Measurements from ENCODE around the gene GNL3.
A peak's percentile ranks its signal among the peaks of the same experiment; 100 is the strongest.

The GNL3 gene

DNA sequence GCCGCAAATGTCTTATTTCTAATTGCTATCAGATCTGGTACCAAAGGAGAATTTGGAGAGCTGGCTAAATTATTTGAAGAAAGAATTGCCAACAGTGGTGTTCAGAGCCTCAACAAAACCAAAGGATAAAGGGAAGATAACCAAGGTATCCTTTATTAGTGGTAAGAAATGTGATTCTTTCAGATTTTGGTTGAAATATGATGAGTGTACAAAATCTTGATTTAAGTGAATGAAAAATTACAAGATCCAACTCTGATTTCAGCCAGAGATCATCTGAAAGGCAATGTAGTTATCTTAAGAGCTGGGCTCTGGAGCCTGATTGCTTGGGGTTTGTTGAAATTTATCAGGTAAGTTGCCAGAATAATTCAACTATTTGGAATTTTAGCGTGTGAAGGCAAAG lies 4.7 kb downstream of the GNL3 start:
- DNase-seq, result no peak

DNA sequence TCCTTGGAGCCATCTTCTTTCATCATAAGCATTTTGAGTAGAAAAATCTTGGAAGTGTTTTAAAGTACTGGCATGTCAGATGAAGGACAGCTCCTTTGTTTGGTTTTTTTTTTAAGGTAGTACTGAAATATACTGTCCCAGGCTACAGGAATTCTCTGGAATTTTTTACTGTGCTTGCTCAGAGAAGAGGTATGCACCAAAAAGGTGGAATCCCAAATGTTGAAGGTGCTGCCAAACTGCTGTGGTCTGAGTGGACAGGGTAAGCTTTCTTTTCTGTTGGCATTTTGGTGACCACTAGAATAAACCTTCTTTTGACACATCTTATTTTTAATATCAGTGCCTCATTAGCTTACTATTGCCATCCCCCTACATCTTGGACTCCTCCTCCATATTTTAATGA lies 7.2 kb downstream of the GNL3 start:
- DNase-seq, result no peak

DNA sequence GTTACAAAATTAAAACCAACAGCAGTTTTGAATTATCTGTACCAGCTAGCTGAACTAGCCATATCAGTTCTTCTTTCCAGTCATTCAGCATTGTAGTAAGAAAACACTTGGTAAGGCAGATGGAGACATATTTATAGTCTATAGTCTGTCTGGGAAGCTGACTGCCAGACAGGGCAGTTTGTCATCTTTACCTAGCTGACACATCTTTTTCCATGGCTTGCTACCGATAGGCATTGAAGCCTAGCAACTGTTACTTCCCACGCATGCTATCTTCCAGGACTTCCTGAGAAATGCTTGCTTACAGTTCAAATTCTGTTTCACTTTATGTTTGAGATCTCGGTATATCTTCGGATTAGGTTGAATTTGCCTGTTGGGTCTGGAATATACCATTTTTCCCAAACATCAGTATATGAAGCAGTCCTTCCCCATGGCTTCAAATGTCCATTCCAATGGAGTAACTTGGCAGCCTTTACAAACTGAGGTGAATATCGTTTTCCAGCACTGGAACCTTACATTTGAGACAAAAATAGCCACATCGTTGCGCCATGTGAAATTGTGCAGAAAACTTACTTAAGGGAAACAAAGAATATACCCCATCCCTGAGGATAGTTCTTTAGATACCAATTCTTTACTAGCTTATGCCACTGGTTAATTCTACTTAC lies 8.8 kb downstream of the GNL3 start:
- no peak for DNase-seq

DNA sequence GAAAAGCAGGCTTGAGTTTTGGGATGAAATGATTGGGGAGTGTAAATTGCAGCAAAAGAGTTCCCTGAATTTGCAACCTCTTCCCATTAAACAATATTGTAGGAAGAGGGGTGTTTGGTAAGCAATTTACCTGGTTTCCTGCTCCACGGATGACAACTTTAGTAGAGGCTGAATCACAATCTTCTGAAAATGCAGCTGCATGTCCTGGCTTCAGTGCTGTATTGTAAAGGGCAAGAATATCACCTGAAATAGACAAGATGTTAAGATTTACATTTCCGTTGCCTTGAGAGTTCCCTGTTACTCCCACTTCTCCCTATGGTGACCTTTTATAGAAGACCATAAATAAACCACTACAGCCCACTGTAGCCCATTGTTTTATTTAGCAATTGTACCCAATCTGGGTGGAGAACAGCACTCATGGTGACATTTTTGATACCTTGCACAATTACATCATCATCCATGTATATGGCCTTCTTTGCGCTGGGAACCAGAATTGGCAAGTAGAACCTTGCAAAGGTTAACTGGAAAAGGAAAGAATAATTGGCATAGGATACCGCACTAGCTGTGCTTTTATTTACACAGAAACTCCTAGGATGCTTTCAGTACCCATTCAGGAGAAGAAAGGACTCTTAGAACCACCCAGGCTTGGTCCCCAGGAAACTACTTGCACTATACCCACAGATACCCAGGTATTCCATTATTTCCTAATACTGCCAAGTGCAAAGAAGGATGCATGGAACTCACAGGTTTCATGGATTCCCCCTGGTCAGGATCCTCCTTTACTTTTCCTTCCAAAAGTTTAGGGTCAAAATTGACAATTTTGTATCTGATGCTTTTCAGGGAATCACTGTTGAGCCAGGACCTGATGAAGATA lies 10.2 kb downstream of the GNL3 start:
- DNase-seq, result no peak

DNA sequence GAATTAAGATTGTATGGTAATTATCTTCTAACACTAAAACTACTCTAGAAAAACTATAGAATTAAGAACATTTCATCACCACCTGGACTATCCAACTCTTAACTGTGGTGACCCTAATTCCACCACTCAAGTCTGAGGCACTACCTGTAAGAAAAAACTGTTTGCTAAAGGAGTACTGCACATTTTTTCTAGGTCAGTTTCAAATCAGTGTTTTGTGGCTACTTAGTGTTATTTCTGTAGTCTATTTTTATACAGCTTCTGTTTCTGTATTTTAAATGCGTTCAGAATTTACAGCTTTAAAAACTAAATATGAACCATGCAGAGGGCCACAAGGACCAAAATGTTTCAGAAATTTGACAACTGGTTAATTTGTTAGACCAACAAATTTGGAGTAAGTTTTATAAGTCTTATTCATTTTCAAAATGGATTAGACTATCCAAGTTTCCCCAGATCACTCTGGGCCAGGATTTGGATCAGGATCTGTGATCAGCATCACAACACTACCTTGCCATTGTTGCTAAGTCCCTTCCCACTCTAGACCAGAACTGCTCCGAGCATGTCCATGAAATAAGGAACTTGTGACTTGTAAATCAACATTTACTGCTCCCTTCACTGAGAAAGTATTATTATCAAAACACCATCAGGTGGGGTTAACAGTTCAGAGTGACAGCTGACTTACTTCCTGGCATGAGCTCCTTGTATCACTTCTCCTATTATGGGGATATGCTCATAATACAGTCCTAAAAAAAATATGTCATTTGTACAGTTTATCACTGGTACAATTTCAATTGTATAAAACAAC lies 11.2 kb downstream of the GNL3 start:
- no peak for DNase-seq

DNA sequence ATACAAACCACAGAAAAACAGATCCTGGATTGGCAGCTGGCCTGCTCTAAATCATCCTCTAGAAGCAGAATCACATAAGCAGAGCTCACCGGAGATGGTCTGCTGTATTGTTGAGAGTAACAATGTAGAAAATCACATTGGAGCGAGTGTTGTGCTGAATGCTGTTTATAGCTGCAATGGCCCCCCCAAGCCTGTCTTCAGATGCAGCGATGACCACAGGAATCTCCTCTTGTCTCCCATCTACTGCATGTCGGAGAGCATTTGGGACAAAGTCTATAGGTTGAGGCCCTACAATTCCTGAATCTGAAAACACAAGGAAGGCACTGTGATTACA lies 11.8 kb downstream of the GNL3 start:
- no peak for DNase-seq

DNA sequence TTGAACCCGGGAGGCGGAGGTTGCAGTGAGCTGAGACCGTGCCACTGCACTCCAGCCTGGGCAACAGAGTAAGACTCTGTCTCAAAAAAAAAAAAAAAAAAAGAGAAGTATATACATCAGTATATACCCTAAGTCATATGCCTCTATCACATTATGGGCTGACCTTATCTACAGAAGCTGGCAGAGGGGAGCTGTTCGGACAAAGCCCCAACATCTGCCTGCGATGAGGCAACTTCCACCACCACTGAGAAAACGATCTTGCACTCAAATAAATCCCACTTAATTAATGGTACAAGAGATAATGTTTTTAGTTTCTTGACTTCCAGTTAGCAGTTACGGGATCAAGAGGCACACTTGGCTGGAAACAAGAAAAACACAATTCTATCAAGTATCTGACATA lies 17.5 kb downstream of the GNL3 start:
- no peak for DNase-seq

DNA sequence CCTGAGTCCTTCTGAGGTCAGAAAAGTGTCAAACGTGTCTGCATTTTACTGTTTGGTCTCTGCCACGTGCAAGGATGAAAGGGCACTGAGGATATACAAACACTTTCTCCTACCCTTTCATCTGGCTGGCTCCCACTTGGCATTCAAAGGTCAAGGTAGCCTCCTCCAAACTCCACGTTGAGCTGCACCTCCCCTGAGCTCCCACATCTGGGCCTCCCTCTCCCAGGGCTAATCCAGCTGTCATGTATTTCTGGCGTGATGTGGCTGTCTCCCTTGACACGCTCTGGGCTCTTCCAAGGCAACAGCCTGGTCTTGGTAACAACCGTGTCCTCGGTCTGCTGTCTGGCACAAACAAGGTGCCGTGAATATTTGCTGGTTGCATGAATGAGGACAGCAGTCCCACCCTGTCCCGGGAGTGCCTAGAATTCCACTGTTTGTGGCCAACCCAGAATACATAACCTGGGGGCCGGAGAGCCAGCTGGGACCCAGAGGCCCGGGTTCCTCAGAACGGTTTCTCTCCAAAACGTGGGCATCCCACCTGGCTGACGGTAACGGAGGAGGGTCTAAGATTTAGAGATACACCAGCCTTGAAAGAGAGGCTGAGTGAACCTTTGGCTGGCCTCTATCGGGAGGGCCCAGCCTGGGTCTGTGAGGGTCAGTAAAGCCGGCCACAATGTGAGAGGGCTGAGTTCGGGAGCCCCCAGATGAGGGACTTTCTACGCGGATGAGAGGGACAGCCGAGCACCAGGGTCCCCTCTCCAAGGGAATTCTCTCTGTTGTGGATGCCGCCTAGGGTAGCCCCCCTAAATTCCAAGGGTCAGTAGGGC lies 19.0 kb downstream of the GNL3 start:
- DNase-seq, result peak; percentile 43

DNA sequence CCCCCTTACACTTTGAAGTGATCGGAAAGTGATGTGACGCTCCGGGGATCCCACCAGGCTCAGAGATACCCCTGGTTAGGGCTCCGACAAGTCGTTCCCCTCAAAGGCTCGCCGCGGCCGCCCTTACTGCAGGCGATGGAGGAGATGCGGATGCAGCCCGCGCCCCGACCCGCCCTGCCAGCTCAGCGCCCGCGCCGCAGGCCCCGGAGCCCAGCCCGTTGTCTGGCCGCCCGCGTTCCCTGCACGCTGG lies 19.5 kb downstream of the GNL3 start:
- DNase-seq, result no peak

DNA sequence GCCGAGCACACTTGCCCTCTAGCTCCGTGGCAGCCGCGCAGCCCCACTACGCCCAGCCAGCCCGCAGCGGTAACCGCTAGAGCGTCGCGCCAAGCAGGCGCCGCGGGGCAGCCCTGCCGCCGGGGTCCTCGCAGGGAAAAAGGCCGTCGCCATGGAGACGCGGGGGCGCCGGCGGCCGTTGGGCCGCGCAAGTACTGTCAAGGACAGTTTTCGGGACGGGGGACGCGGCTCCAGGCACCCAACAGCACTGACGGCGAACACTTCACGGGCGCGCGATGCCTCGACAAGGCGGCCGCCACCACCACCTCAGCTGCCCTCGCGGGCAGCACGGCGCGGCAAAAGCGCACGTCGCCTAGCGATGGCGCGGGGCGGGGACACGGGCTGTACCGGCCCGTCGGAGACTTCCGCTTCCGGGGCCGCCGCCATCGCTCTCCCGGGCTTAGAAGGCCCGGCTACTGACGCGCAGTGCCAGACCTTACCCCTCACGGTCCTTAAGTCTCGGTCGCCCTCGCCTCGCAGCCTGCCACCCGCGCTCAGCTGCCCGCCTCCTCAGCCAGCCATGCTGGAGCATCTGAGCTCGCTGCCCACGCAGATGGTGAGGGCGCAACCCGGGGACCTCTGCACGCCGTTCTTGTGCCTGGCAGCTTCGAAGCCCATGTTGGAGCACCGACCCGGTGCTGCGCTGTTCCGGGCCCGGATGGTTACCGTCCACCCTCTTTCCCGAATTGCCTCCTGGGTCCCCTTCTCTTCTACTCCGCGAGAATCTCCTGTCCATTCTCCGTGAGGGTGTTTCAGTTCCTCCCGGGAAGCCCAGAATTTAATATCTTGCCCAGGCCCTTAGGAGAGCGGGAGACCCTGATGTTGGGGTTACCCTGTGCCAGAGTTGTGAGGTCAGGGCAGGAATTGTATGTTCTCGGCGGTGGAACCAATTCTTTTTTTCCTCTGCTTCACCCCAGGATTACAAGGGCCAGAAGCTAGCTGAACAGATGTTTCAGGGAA lies 20.2 kb downstream of the GNL3 start, which contains the start of the genes GLT8D1 and SPCS1:
Gene GLT8D1 (minus strand): TSS at position 104 of the 999 bp plus-strand sequence. CDS start 5,331 bp downstream, outside the sequence.
Gene SPCS1 (plus strand): TSS at position 419 of the 999 bp plus-strand sequence. CDS start 141 bp downstream, at position 560.
- DNase-seq, result peak; percentile 88

DNA sequence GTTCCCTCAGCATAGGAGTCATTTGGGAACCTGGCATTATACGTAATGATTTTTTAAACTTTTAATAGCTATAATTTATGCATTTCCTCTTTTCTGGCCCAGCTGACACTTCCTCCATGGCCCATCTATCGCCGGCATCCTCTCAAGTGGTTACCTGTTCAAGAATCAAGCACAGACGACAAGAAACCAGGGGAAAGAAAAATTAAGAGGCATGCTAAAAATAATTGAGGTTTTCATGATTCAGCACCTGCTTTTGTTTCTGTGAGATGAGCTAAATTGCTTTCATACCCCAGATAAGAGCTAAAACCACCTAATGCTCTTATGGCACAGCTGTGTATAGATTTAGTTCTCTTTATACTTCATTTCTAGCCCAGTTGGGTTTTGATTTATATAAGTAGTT lies 21.8 kb downstream of the GNL3 start:
- DNase-seq, result no peak

DNA sequence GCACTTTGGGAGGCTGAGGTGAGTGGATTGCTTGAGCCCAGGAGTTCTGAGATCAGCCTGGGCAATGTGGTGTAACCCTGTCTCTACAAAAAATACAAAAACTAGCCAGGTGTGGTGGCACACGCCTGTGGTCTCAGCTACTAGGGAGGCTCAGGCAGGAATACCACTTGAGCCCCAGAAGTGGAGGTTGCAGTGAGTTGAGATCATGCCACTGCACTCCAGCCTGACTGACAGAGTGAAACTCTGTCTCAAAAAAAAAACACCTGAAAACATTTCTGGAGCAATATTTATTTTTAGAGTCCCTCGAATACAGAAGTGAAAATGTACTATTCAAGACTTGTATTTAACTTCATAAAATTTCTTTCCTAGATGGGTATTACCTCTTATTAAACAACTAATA lies 24.7 kb downstream of the GNL3 start:
- no peak for DNase-seq

DNA sequence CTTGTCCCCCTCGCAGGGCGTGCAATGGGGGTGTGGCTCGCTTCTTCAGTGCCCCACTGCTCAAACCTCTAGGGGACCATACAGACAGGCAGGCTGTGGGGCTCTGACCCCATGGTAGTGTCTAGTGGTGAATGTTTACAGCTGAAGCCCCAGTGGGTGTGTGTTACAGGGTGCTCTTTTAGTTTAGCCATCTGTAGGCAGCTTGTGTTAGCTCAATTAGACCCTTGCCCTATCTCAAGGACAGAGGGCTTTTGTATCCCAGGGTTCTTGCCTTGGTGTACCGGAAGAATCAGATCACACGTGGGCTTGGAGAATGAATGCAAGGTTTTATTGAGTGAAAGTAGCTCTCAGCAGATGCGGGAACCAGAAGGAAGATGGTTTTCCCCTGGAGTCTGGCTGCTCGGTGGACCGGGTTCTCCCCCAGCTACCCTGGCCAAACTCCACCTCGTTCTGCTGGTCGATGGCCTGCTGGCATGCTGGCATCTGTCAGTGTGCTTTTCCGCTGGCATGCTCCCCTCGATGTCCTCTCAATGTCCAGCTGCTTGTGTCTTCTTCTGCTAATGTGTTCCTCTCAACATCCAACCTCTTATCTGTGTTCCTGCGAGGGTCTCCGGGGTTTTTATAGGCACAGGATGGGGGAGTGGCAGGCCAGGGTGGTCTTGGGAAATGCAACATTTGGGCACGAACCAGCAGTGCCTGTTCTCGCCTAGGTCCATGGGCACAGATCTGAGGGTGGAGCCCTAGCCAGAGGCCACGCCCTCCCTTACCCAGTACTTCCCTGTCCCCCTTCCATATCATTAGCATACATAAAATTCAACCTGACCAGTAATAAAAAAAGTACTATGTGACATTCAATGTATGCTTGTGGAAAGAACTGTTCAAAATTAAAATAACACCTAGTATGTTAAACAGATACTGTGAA lies 26.7 kb downstream of the GNL3 start:
- DNase-seq, result no peak

DNA sequence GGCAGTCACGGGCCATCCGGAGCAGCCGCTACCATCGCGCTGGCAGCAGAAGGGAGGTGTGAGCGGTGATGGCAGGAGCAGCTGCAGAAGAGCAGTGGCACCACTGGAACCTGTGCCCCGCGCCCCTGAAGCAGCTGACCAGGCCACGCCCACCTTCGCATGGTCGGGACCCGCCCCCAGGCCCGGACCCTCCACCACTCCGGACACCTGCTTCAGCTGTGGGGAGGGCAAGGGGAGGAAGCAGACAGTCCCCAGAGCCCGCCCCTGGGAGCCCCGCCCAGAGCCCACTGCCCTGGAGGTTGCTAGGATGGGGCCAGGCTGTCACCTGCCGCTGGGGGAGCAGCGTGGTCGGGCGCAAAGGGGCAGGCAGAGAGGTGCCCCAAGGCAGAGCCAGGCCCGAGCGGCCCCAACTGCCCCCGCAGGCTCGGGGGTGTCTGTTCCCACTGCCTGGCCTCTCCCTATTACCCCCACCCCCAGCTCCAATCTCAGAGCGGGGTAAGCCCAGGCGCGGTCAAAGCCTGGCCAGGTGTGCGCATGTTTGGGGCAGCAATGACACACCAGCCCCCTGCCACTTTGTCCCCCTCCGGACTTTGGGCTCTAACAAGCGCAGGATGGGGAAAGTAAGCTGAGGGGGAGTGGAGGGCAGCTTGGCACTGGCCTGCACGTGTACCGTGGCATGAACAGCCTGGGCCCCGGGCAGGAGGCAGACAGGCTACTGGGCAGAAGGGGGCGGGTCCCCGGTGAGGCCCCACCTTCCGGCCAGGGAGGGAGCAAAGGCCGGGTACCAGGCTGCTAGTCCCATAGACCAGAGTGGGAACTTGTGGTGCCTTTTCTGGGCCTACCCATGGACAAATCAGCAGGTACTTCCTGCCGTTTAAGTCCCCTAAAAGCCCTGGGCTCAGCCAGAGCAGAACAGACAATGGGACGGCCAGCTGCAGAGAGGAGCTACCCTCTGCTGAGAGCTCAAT lies 28.8 kb downstream of the GNL3 start:
- peak; percentile 81 for DNase-seq

DNA sequence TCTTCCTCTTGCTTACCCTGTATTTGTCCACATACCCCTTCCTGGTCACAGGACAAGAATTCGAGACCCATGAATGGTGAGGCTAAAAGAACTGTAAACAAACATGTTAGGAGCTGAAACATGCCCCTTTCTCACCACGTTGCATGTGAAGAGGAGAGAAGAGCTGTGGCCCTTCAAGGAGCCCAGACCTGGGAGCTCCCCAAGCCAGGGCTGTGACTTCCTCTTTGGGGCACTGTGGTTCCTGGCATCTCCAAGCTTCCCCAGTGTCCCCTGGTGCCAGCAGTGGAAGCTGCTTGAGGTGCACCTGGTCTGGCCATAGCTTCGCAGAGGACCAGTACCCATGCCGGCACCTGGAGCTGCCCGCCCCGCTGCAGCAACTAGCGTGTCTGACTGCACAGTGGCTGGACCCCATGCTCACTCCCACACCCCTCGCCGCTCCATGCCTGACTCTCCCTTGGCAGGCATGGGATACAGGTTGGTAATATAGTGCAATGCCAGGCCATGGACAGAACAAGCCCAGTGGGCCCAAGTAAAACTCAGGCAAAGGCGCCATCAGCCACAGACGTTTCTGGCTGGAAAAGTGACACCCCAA lies 30.0 kb downstream of the GNL3 start:
- no peak for DNase-seq

DNA sequence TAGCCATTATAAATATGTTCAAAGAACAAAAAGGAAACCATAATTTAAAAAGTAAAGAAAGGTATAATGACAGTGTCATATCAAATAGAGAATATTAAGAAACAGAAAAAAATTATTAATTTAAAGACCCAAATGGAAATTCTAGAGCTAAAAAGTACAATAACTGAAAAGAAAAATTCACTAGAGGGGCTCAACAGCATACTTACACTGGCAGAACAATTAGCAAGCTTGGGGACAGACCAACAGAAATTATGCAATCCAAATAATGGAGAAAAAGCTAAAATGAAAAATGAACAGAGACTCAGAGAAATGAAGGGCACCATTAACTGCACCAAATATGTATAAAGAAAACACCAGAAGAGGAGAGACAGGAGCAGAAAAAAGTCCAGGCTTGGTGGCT lies 33.8 kb downstream of the GNL3 start:
- no peak for DNase-seq

DNA sequence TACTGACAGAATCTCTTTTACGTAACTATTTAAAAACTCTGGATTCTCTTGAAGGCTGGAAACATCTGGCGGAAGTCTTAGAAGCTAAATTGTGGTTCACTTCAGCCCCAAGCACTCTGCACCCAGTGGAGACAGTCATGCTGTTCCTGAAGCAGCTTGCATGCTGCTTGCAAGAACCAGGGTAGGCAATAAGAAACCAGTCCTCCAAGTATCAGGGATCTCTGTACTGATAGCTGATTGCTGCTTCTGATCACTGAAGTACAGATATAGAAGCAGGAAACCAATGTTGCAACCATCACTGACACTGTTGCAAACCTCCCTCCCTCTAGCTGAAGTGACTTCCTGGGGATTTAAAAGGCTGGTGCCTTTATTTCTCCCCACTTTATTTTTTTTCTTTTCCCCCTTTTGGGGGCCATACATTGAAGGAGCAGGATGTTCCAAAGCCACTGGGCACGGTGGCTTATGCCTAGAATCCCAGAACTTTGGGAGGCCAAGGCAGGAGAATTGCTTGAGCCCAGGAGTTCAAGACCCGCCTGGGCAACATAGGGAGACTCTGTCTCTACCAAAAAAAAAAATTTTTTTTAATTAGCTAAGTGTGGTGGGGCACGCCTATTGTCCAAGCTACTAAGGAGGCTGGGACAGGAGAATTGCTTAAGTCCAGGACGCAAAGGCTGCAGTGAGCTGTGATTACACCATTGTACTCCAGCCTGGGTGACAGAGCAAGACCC lies 35.3 kb downstream of the GNL3 start:
- no peak for DNase-seq

DNA sequence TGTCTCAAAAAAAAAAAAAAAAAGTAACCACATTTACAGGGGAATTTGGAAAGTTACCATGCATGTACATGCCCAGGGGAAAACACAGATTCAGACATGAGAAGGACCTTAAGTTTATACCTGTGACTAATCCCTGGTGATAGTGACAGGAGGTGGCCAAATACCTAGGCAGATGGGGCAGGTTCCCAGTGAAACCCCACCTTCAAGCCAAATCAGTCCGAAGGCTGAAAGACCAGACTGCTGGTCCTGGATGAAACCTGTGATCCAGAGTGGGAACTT lies 35.8 kb downstream of the GNL3 start:
- no peak for DNase-seq
